K562 (cell line): Measurements from ENCODE around the gene POLR1D. TPM values are rescaled to one million over a fixed set of nuclear protein-coding genes. Genes with fewer than 3 reads are reported as not detected.
A peak's percentile ranks its signal among the peaks of the same experiment; 100 is the strongest.

Experiments
- ATAC-seq: fragments of 200-7000 bp; cut with Tn5 transposase; 3 replicates; pipeline ENCODE4 v1.9.1; 2020; ENCODE audit warnings: moderate library complexity
- BruUV-seq: library from RNA; stranded (reverse); fragments of 400-500 nt; replicated peaks from 2 replicates; lab custom pipeline; 2021; lab: Mats Ljungman, UMichigan
- CTCF ChIA-PET: fragments of 300-600 bp; formaldehyde crosslinking; extraction: SDS; loops from one replicate; lab custom pipeline; 2021; ENCODE audit warnings: low intra/inter-chr PET ratio; lab: Yijun Ruan, JAX
- POLR2A ChIA-PET: fragments of 300-600, 350-650 bp; sonication (Branson Sonifier 250); formaldehyde crosslinking; extraction: SDS; loops from one replicate; lab custom pipeline; 2021; ENCODE audit warnings: antibody characterized with exemption, inconsistent platforms; lab: Yijun Ruan, JAX
- DNase-seq, 4 experiments: peaks; one replicate each; pipeline versions ENCODE4 v3.0.0 to v3.0.0-alpha.2; 2011 to 2018; ENCODE audit warnings: low spot score in 3 of 4, mixed read lengths in 3 of 4; ENCODE audit errors: extremely low read depth in 1 of 4
- FAIRE-seq: peaks from 2 replicates; lab custom pipeline; 2011; peaks lifted over from hg19 to GRCh38; lab: Jason Lieb, UNC
- H2AFZ ChIP-seq: 2 replicates; pipeline ENCODE4 v1.6.0; 2011; ENCODE audit warnings: low read depth, low read length, control low read depth, inconsistent platforms
- H3K27ac ChIP-seq: fragments of 200-600 bp; 3 replicates; pipeline ENCODE4 v1.8.0; 2011; ENCODE audit warnings: low read depth, mild to moderate bottlenecking, control low read depth, inconsistent platforms, low read length, moderate library complexity, mixed read lengths; ENCODE audit errors: extremely low read depth
- H3K27me3 ChIP-seq, 2 experiments: fragments of 300-600 bp in 1 of 2; 2 replicates in 1 of 2; 3 replicates in 1 of 2; pipeline versions ENCODE4 v1.6.0 to v1.8.0; 2011; ENCODE audit warnings: inconsistent platforms in 2 of 2, low read length in 2 of 2, mild to moderate bottlenecking in 1 of 2, mixed read lengths in 1 of 2, moderate library complexity in 1 of 2; ENCODE audit not compliant: control insufficient read depth in 2 of 2, insufficient read depth in 2 of 2
- H3K36me3 ChIP-seq: fragments of 300-600 bp; 3 replicates; pipeline ENCODE4 v1.8.0; 2011; ENCODE audit warnings: mild to moderate bottlenecking, low read length, inconsistent platforms; ENCODE audit not compliant: control insufficient read depth, insufficient read depth
- H3K4me1 ChIP-seq, 2 experiments: fragments of 200-600 bp in 1 of 2; replicated peaks in 1 of 2; 2 replicates in 1 of 2; 3 replicates in 1 of 2; pipeline versions ENCODE4 v1.5.1 to v1.8.0; 2011; ENCODE audit warnings: inconsistent platforms in 2 of 2, low read length in 2 of 2, mild to moderate bottlenecking in 1 of 2, mixed read lengths in 1 of 2, moderate library complexity in 1 of 2; ENCODE audit not compliant: control insufficient read depth in 2 of 2, insufficient read depth in 2 of 2
- H3K4me2 ChIP-seq: 2 replicates; pipeline ENCODE4 v1.6.1; 2011; ENCODE audit warnings: low read length, control low read depth, inconsistent platforms, mixed read lengths; ENCODE audit not compliant: insufficient read depth
- H3K4me3 ChIP-seq: fragments of 200-600 bp; sonication (generic), shearing (Covaris generic); 2 replicates; pipeline ENCODE4 v1.5.1; 2016; ENCODE audit warnings: control low read depth, inconsistent platforms
- H3K79me2 ChIP-seq: fragments of 200-600 bp; 3 replicates; pipeline ENCODE4 v1.8.0; 2011; ENCODE audit warnings: low read length, inconsistent platforms; ENCODE audit not compliant: control insufficient read depth, insufficient read depth
- H3K9ac ChIP-seq, 2 experiments: 2 replicates each; pipeline versions ENCODE4 v1.6.0 to v1.6.1; 2011; ENCODE audit warnings: low read depth in 2 of 2, low read length in 2 of 2, control low read depth in 1 of 2, inconsistent platforms in 1 of 2, mild to moderate bottlenecking in 1 of 2, mixed read lengths in 1 of 2; ENCODE audit not compliant: insufficient read depth in 1 of 2
- H3K9me1 ChIP-seq: one replicate; pipeline ENCODE4 v1.6.0; 2011; ENCODE audit warnings: inconsistent platforms, mild to moderate bottlenecking, low read length, moderate library complexity; ENCODE audit not compliant: control insufficient read depth, insufficient read depth
- H3K9me3 ChIP-seq: replicated peaks from 2 replicates; pipeline ENCODE4 v1.5.1; 2011; ENCODE audit warnings: low read depth, low read length, inconsistent platforms; ENCODE audit not compliant: control insufficient read depth, insufficient read depth
- H4K20me1 ChIP-seq: replicated peaks from 2 replicates; pipeline ENCODE4 v1.6.1; 2011; ENCODE audit warnings: low read length, inconsistent platforms, mixed read lengths; ENCODE audit not compliant: control insufficient read depth, insufficient read depth
- NFIC ChIP-seq: fragments of 450-650 bp; IDR thresholded peaks from 2 replicates; pipeline ENCODE4 v1.6.1; 2017; ENCODE audit warnings: mild to moderate bottlenecking, inconsistent platforms
- WGBS: fragments of 100-300 bp; shearing (Covaris generic); methylation state at CpG from one replicate; pipeline ENCODE4 v1.1.6; 2016; ENCODE audit warnings: low coverage, mixed read lengths; ENCODE audit not compliant: insufficient coverage; ENCODE audit errors: missing lambda C conversion rate; 5-methylcytosine and 5-hydroxymethylcytosine counted together
- in situ Hi-C: fragments of 300-500 bp; cut with MboI; formaldehyde crosslinking; loops from 4 replicates; pipeline ENCODE4 v1.15.0; 2018; ENCODE audit warnings: inconsistent platforms, mixed read lengths
- intact Hi-C: fragments of 100-400 bp; cut with micrococcal nuclease; formaldehyde crosslinking; loops from 2 replicates; pipeline ENCODE4 v1.14.2; 2022
- polyA plus RNA-seq, 8 experiments: library from polyadenylated mRNA; depleted of rRNA in 4 of 8; stranded (reverse) in 5 of 8; unstranded in 3 of 8; fragments of >200 nt; fragmentation: Nextera tagmentation in 2 of 8; fragmentation: Illumina TruSeq in 1 of 8; extraction: Ambion mirVana in 2 of 8; extraction: Trizol in 1 of 8; gene quantifications; 2 replicates each; pipeline versions ENCODE4 v1.2.1 to v1.2.3, GENCODE V29; 2011 to 2014; ENCODE audit warnings: inconsistent platforms in 1 of 8, missing spikeins in 1 of 8
- total RNA-seq, 7 experiments: library from RNA; depleted of rRNA in 6 of 7; stranded (reverse); fragments of >200 nt in 6 of 7; fragmentation: Illumina TruSeq in 2 of 7; extraction: Trizol in 2 of 7; gene quantifications; 2 replicates each; pipeline versions ENCODE4 v1.2.1 to v1.2.3, GENCODE V29; 2011 to 2021; ENCODE audit warnings: low replicate concordance in 1 of 7
- TF ChIP-seq, protein P1 (sequence below): fragments of 450-650 bp; IDR thresholded peaks from 2 replicates; pipeline ENCODE4 v1.6.1; 2018; ENCODE audit not compliant: partially characterized antibody

The POLR1D gene
- total and polyA plus RNA-seq, 9 of the 15 experiments (the other 6 are each of a cell fraction or from before 2014, with no cell fraction given): 107 to 188 (median 145) TPM

DNA sequence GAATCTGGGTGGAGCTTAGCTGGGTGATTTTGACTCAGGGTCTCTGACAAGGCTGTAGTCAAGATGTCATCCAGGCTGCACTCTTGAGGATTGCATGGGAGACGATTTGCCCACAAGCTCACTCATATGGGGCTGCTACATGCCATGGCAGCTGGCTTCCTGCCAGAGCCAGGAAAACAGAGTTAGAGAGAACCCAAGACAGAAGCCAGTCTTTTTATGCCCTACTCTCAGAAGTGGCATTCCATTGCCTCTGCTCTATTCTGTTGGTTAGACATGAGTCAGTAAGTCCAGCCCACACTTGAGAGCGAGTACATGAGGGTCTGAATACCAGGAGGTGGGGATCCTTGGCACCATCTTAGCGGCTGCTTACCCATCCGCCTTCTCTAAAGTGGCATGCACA is 9.5 kb downstream of the POLR1D start:
- no peak for DNase-seq
- Histone ChIP-seq H3K9me1 (peaks cover 5% of the 10 kb centered on the region), H3K4me2 (no peak overlapping the region), H3K79me2 (peaks cover 22% of the 10 kb centered on the region), H4K20me1 (no peaks in the 10 kb centered on the region), H3K9me3 (no peaks in the 10 kb centered on the region), H3K27me3 (no peaks in the 10 kb centered on the region), H3K4me3 (no peak overlapping the region), H3K4me1 (peaks cover 0 to 3% of the 10 kb centered on the region in 2 experiments; a peak in 2 of 5 replicates), H2AFZ (no peak overlapping the region), H3K9ac (no peak overlapping the region), H3K36me3 (peaks cover 22% of the 10 kb centered on the region; the same call in 1 of the 3 replicates), H3K27ac (no peak overlapping the region)
- CTCF ChIA-PET: no interaction called here
- ATAC-seq: no peak
- WGBS: 100% methylated on average over 3 of the region's 4 CpGs
- in situ Hi-C loops (no loop called here), intact Hi-C loops (no loop called here)
- TF ChIP-seq, protein P1, sequence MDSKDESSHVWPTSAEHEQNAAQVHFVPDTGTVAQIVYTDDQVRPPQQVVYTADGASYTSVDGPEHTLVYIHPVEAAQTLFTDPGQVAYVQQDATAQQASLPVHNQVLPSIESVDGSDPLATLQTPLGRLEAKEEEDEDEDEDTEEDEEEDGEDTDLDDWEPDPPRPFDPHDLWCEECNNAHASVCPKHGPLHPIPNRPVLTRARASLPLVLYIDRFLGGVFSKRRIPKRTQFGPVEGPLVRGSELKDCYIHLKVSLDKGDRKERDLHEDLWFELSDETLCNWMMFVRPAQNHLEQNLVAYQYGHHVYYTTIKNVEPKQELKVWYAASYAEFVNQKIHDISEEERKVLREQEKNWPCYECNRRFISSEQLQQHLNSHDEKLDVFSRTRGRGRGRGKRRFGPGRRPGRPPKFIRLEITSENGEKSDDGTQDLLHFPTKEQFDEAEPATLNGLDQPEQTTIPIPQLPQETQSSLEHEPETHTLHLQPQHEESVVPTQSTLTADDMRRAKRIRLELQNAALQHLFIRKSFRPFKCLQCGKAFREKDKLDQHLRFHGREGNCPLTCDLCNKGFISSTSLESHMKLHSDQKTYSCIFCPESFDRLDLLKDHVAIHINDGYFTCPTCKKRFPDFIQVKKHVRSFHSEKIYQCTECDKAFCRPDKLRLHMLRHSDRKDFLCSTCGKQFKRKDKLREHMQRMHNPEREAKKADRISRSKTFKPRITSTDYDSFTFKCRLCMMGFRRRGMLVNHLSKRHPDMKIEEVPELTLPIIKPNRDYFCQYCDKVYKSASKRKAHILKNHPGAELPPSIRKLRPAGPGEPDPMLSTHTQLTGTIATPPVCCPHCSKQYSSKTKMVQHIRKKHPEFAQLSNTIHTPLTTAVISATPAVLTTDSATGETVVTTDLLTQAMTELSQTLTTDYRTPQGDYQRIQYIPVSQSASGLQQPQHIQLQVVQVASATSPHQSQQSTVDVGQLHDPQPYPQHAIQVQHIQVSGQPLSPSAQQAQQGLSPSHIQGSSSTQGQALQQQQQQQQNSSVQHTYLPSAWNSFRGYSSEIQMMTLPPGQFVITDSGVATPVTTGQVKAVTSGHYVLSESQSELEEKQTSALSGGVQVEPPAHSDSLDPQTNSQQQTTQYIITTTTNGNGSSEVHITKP: no peak
- peak; percentile 21; the same call in 1 of the 2 replicates for TF ChIP-seq NFIC
- FAIRE-seq: no peak
- POLR2A ChIA-PET: no interaction called here
- no TSS peak for BruUV-seq
